ENCODE measurements around the gene FLG.

The FLG gene

DNA sequence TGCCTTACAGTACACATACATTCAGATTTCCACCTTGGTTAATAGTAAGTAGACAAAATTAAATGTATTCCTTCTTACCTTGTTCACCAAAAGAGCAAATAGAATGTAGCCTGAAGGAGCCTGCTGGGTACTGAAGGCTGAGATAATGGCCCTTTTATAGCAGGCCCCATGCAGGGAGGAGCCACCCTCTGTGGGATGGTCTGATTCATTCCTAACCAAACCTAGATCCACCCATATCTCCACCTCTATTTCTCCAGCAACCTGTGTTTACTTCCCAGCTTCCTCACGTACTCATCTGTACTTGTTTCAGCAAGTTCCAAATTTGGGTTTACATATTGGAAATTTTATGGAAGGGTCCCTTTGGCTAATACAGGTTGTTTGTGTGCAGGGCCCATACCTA lies at the start of gene FLG:
TSS of gene FLG (minus strand) at position 129 of the 400 bp plus-strand sequence. CDS start 9,783 bp downstream, outside the sequence.
- H3K27ac ChIP-seq: no peak within 1 kb of the TSS
- no peak for TF ChIP-seq ZFX (IDR thresholded peaks at IDR 0.05)
- TF ChIP-seq, protein P1, sequence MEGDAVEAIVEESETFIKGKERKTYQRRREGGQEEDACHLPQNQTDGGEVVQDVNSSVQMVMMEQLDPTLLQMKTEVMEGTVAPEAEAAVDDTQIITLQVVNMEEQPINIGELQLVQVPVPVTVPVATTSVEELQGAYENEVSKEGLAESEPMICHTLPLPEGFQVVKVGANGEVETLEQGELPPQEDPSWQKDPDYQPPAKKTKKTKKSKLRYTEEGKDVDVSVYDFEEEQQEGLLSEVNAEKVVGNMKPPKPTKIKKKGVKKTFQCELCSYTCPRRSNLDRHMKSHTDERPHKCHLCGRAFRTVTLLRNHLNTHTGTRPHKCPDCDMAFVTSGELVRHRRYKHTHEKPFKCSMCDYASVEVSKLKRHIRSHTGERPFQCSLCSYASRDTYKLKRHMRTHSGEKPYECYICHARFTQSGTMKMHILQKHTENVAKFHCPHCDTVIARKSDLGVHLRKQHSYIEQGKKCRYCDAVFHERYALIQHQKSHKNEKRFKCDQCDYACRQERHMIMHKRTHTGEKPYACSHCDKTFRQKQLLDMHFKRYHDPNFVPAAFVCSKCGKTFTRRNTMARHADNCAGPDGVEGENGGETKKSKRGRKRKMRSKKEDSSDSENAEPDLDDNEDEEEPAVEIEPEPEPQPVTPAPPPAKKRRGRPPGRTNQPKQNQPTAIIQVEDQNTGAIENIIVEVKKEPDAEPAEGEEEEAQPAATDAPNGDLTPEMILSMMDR (conservative IDR thresholded peaks at IDR 0.05): no peak

DNA sequence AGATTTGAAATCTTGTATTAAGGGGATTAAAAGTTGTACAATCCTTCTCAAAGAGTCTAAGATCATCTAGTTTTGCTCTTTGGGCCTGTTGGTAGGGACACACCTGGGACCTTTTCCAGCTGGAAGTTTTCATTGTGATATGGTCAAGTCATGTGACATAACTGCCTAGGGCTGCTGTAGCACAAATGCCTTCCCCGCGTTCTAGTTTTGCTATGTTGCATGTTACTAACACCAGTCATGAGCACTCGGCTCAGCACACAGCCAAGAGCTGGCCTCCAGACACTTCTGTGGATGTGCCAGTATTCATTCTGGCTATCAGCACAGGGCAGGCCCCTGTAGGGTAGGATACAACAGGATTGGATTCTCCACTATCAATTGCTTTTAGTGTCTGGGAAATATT lies 49.4 kb upstream of the FLG start:
- TF ChIP-seq, protein P1 (conservative IDR thresholded peaks at IDR 0.05): no peak
- no peak for TF ChIP-seq ZFX (IDR thresholded peaks at IDR 0.05)

DNA sequence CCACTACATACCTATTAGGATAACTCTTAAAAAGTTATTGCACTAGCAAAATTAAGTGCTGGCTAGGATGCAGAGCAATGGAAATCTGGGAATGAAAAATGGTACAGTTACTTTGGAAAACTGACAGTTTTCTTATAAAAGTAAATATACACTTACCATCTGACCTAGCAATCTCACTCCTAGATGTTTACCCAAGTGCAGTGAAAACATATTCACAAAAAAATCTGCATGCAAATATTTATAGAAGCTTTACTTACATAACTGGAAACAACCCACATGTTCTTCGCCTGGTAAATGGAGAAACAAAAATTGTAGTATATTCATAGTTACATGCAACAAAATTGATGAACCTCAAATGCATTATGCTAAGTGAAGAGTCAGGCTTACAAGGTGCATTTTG lies 47.6 kb upstream of the FLG start:
- H3K27ac ChIP-seq: no peak overlapping the region
- TF ChIP-seq, protein P1 (conservative IDR thresholded peaks at IDR 0.05): no peak
- TF ChIP-seq ZFX (IDR thresholded peaks at IDR 0.05): no peak

More for the DNA sequence above, 49.4 kb upstream of the FLG start:
- no peak overlapping the region for H3K27ac ChIP-seq

DNA sequence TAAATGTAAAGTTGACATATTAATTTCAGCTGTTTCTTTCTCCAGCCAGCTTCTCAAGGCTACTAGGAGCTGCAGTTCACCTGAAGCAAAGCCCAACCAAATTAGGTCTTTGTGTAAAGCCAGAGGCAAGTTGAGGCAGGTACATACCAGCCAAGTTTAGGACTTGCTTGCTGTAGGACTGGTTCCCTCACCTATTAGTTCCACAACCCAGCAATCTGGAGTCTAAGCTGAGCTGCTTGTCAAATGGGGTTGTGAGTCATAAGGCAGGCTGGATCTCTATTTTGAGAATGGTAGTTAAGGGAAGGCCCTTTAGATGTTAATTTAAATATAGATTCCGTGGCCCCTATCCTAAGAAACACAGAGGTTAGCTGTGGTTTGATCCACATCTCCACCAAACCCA lies 42.4 kb upstream of the FLG start:
- H3K27ac ChIP-seq: no peak overlapping the region
- TF ChIP-seq, protein P1 (conservative IDR thresholded peaks at IDR 0.05): no peak
- no peak for TF ChIP-seq ZFX (IDR thresholded peaks at IDR 0.05)

DNA sequence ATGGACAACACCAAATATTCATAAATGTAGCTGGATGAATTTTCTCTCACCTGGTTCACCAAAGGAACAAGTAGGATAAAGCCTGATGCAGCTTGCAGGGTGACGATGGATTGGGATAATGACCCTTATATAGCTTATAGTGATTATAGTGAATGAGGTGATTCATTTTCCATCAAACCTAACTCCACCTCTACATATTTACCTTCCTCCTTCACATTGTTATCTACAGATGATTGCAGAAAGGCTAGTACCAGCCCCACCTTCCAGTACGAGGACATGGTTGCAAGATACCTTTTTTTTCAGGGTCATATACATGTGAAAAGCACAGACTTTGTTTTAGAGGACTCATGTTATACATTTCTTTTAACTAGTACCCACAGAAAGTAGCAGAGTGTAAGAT lies 34.9 kb upstream of the FLG start, which contains the start of gene FLG2:
TSS of gene FLG2 (minus strand) at position 101 of the 400 bp plus-strand sequence. CDS start 1,122 bp downstream, outside the sequence.
- H3K27ac ChIP-seq: no peak within 1 kb of the TSS
- TF ChIP-seq, protein P1 (conservative IDR thresholded peaks at IDR 0.05): no peak
- TF ChIP-seq ZFX (IDR thresholded peaks at IDR 0.05): no peak

DNA sequence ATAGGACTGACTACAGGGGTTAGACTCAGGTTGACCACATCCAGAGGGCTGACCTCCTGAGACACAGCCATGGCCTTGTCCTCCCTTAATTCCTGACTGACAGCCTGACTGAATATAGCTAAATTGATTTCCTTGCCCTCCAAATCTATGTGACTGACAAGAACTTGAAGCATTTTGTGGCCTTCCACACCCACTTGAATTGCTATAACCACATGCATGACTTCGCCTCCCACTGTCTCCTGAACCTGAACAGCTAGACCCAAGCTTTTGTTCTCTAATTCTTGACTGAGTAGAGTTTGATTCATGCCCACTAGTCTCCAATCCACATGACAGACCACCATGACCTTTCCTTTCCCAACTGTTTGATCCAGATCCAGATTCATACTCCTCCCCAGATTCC lies 31.7 kb upstream of the FLG start:
- TF ChIP-seq, protein P1 (conservative IDR thresholded peaks at IDR 0.05): no peak
- no peak for TF ChIP-seq ZFX (IDR thresholded peaks at IDR 0.05)
- H3K27ac ChIP-seq: no peak overlapping the region

DNA sequence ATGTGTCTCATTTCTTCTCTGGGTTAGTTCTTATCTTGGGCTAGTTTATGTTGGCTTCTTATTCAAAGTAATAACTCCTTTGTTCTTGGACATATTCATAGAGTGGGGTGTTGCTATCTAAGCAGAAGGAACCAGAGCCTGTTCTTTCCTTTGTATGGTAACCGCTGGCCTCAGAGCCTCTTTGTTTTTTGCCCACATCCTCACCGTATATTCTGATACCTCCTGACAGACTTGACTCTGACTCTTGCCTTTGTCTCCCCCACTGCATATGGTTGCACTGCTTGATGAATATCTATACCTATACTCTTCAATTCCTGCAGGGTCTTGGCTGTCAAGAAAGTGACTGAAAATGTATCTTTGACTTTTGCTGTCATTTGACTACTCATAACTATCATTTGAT lies 24.6 kb upstream of the FLG start:
- TF ChIP-seq, protein P1 (conservative IDR thresholded peaks at IDR 0.05): no peak
- TF ChIP-seq ZFX (IDR thresholded peaks at IDR 0.05): no peak
- no peak overlapping the region for H3K27ac ChIP-seq
